Neural crest cell (in vitro differentiated cells): ENCODE results near the gene LYRM1. TPM values are rescaled to one million over a fixed set of nuclear protein-coding genes. Genes with fewer than 3 reads are reported as not detected.
A peak's percentile ranks its signal among the peaks of the same experiment; 100 is the strongest.
"Not testable (repeated sequence)": the region's sequence is repeated elsewhere in the genome, so short reads cannot be mapped to it uniquely, and the experiment has no call there.

Experiments used
- DNase-seq: peaks from one replicate; pipeline ENCODE4 v3.0.0; 2021; ENCODE audit warnings: low read depth, mixed read lengths, low spot score
- H3K27ac Mint-ChIP-seq: one replicate; pipeline ENCODE4 v1.8.0; 2021; ENCODE audit warnings: mild to moderate bottlenecking, mixed read lengths; ENCODE audit not compliant: unreplicated experiment
- H3K27me3 Mint-ChIP-seq: 2 replicates; pipeline ENCODE4 v1.8.0; 2021; ENCODE audit warnings: low read depth, mild to moderate bottlenecking, mixed read lengths
- H3K36me3 Mint-ChIP-seq: 2 replicates; pipeline ENCODE4 v1.8.0; 2021; ENCODE audit warnings: low read depth, mild to moderate bottlenecking, mixed read lengths
- H3K4me1 Mint-ChIP-seq: 2 replicates; pipeline ENCODE4 v1.8.0; 2021; ENCODE audit warnings: mixed read lengths
- H3K4me3 Mint-ChIP-seq: one replicate; pipeline ENCODE4 v1.8.0; 2021; ENCODE audit warnings: mild to moderate bottlenecking, mixed read lengths
- H3K9me3 Mint-ChIP-seq: 2 replicates; pipeline ENCODE4 v1.8.0; 2021; ENCODE audit warnings: mixed read lengths
- CTCF ChIP-seq: fragments of 200-600 bp; sonication (generic); conservative IDR thresholded peaks from 2 replicates; pipeline ENCODE4 v1.5.0; 2021; ENCODE audit warnings: antibody characterized with exemption, mild to moderate bottlenecking
- total RNA-seq: library from RNA; stranded (reverse); gene quantifications from 2 replicates; pipeline ENCODE4 v1.2.1, GENCODE V29; 2021

LYRM1 gene
- total RNA-seq, 1 donor from 2014 or later = 20.4 TPM

- no peak overlapping the region for H3K4me3 Mint-ChIP-seq
- TF ChIP-seq CTCF = no peak
- no peak for DNase-seq
- peaks cover 11% of the 10 kb centered on the region for H3K36me3 Mint-ChIP-seq
- H3K4me1 Mint-ChIP-seq = peaks cover 15% of the 10 kb centered on the region
- no peak overlapping the region for H3K27ac Mint-ChIP-seq
- H3K9me3 Mint-ChIP-seq = peaks cover 5% of the 10 kb centered on the region
- H3K27me3 Mint-ChIP-seq = no peaks in the 10 kb centered on the region
These were observed 38.2 kb upstream of the LYRM1 start for GRCh38 chr16:20862162-20862960.

GRCh38 chr16:20864376-20864775, 36.2 kb upstream of the LYRM1 start:
- not testable (repeated sequence) for DNase-seq, H3K27me3 Mint-ChIP-seq, H3K9me3 Mint-ChIP-seq, H3K27ac Mint-ChIP-seq, H3K4me3 Mint-ChIP-seq
- Mint-ChIP-seq H3K36me3 (peaks cover 11% of the 10 kb centered on the region), H3K4me1 (peaks cover 15% of the 10 kb centered on the region)

GRCh38 chr16:20865420-20866131, 35.0 kb upstream of the LYRM1 start:
- no peak for DNase-seq
- Mint-ChIP-seq H3K9me3 (peaks cover 5% of the 10 kb centered on the region), H3K36me3 (peaks cover 5% of the 10 kb centered on the region), H3K27ac (peak overlapping the region; percentile 54), H3K27me3 (no peaks in the 10 kb centered on the region), H3K4me1 (peaks cover 15% of the 10 kb centered on the region), H3K4me3 (no peak overlapping the region)
- TF ChIP-seq CTCF = no peak

GRCh38 chr16:20866145-20866772, 34.3 kb upstream of the LYRM1 start:
- Mint-ChIP-seq H3K36me3 (peaks cover 5% of the 10 kb centered on the region), H3K9me3 (peaks cover 5% of the 10 kb centered on the region), H3K27ac (peak overlapping the region; percentile 74), H3K4me3 (no peak overlapping the region), H3K4me1 (peaks cover 15% of the 10 kb centered on the region), H3K27me3 (no peaks in the 10 kb centered on the region)
- no peak for DNase-seq
- no peak for TF ChIP-seq CTCF

- Mint-ChIP-seq H3K27ac (no peak overlapping the region), H3K9me3 (peaks cover 5% of the 10 kb centered on the region), H3K27me3 (no peaks in the 10 kb centered on the region), H3K4me3 (no peak overlapping the region), H3K36me3 (peaks cover 5% of the 10 kb centered on the region), H3K4me1 (peaks cover 15% of the 10 kb centered on the region)
- no peak for DNase-seq
- no peak for TF ChIP-seq CTCF
These were observed 33.8 kb upstream of the LYRM1 start for GRCh38 chr16:20866801-20867200.
